ENCODE measurements around the gene BLVRB.
A peak's percentile ranks its signal among the peaks of the same experiment; 100 is the strongest.

The BLVRB gene

GRCh38 chr19:40510526-40511115, 45.1 kb upstream of the BLVRB start:
- H3K4me3 ChIP-seq (replicated peaks in 1 of 2; ENCODE audit: low read depth in 2 of 2, low read length in 2 of 2) = no peak overlapping the region
- TF ChIP-seq CTCF (IDR thresholded peaks at IDR 0.05; ENCODE audit: low read depth, low read length) = no peak
- DNase-seq (ENCODE audit: low read depth in 2 of 2) = peak in 1 of 2 donors; percentile 51

GRCh38 chr19:40508739-40509260, 43.3 kb upstream of the BLVRB start:
- no peak overlapping the region for H3K4me3 ChIP-seq (replicated peaks in 1 of 2; ENCODE audit: low read depth in 2 of 2, low read length in 2 of 2)
- no peak for DNase-seq (ENCODE audit: low read depth in 2 of 2)
- no peak for TF ChIP-seq CTCF (IDR thresholded peaks at IDR 0.05; ENCODE audit: low read depth, low read length)

- TF ChIP-seq CTCF (IDR thresholded peaks at IDR 0.05; ENCODE audit: low read depth, low read length) = no peak
- DNase-seq (ENCODE audit: low read depth in 2 of 2) = no peak
Measured at GRCh38 chr19:40507892-40508291, 42.3 kb upstream of the BLVRB start.

GRCh38 chr19:40506099-40506498, 40.6 kb upstream of the BLVRB start:
- no peak for DNase-seq (ENCODE audit: low read depth in 2 of 2)
- TF ChIP-seq CTCF (IDR thresholded peaks at IDR 0.05; ENCODE audit: low read depth, low read length) = no peak
- H3K4me3 ChIP-seq (replicated peaks in 1 of 2; ENCODE audit: low read depth in 2 of 2, low read length in 2 of 2) = no peak overlapping the region

More at GRCh38 chr19:40507892-40508291, 42.3 kb upstream of the BLVRB start:
- no peak overlapping the region for H3K4me3 ChIP-seq (replicated peaks in 1 of 2; ENCODE audit: low read depth in 2 of 2, low read length in 2 of 2)

GRCh38 chr19:40503320-40503695, 37.8 kb upstream of the BLVRB start:
- no peak for DNase-seq (ENCODE audit: low read depth in 2 of 2)
- no peak for TF ChIP-seq CTCF (IDR thresholded peaks at IDR 0.05; ENCODE audit: low read depth, low read length)

GRCh38 chr19:40502647-40503319, 37.2 kb upstream of the BLVRB start:
- TF ChIP-seq CTCF (IDR thresholded peaks at IDR 0.05; ENCODE audit: low read depth, low read length) = peak; percentile 6
- peak in 1 of 2 donors; percentile 3 for DNase-seq (ENCODE audit: low read depth in 2 of 2)
- H3K4me3 ChIP-seq (replicated peaks in 1 of 2; ENCODE audit: low read depth in 2 of 2, low read length in 2 of 2) = no peak overlapping the region

More at GRCh38 chr19:40503320-40503695, 37.8 kb upstream of the BLVRB start:
- no peak overlapping the region for H3K4me3 ChIP-seq (replicated peaks in 1 of 2; ENCODE audit: low read depth in 2 of 2, low read length in 2 of 2)
